Activated CD8-positive, alpha-beta T cell treated with anti-CD3 and anti-CD28 coated beads for 36 hours (primary cell): ENCODE results near the gene TRAF1. TPM values are rescaled to one million over a fixed set of nuclear protein-coding genes. Genes with fewer than 3 reads are reported as not detected.

Source experiments
- ATAC-seq: fragments of 200-7000 bp; cut with Tn5 transposase; one replicate; pipeline ENCODE4 v1.10.0; 2021; ENCODE audit warnings: mild to moderate bottlenecking, moderate library complexity
- CTCF ChIA-PET: fragments of 350-600 bp; sonication (Branson Sonifier 250); formaldehyde crosslinking; loops from one replicate; lab custom pipeline; 2021; ENCODE audit warnings: antibody characterized with exemption; lab: Charles Lee
- POLR2A ChIA-PET: fragments of 350-600 bp; sonication (Branson Sonifier 250); formaldehyde crosslinking; loops from one replicate; lab custom pipeline; 2021; ENCODE audit warnings: antibody characterized with exemption; lab: Charles Lee
- DNase-seq: peaks from one replicate; pipeline ENCODE4 v3.0.0-alpha.2; 2020
- H3K27ac Mint-ChIP-seq: one replicate; pipeline ENCODE4 v1.8.0; 2021; ENCODE audit warnings: mild to moderate bottlenecking, mixed read lengths
- H3K27me3 Mint-ChIP-seq: one replicate; pipeline ENCODE4 v1.8.0; 2021; ENCODE audit warnings: mixed read lengths
- H3K36me3 Mint-ChIP-seq: one replicate; pipeline ENCODE4 v1.8.0; 2021; ENCODE audit warnings: low read depth, mixed read lengths
- H3K4me1 Mint-ChIP-seq: one replicate; pipeline ENCODE4 v1.8.0; 2021; ENCODE audit warnings: low read depth, mixed read lengths
- H3K4me3 Mint-ChIP-seq: one replicate; pipeline ENCODE4 v1.8.0; 2021; ENCODE audit warnings: mild to moderate bottlenecking, moderate library complexity, mixed read lengths
- H3K9me3 Mint-ChIP-seq: one replicate; pipeline ENCODE4 v1.8.0; 2021; ENCODE audit warnings: mixed read lengths
- CTCF ChIP-seq: fragments of 200-600 bp; IDR thresholded peaks from one replicate; pipeline ENCODE4 v1.8.0; 2022; ENCODE audit warnings: antibody characterized with exemption, mild to moderate bottlenecking
- intact Hi-C: fragments of 100-400 bp; cut with micrococcal nuclease; formaldehyde crosslinking; loops from one replicate; pipeline ENCODE4 v1.10.0; 2022
- total RNA-seq, 2 experiments: library from RNA; stranded (reverse); gene quantifications; one replicate each; pipeline ENCODE4 v1.2.3, GENCODE V29; 2021

TRAF1 gene
- total RNA-seq, 2 experiments from 2014 or later: 147 to 150 TPM

GRCh38 chr9:120912958-120913646, 13.5 kb downstream of the TRAF1 start:
- CTCF ChIA-PET: interaction anchor here (2.6 kb wide), 1 partner anchor 10 kb away, joined by 6 read pairs; no protein-coding TSS in a partner anchor
- TF ChIP-seq CTCF: no peak
- H3K4me3 Mint-ChIP-seq: peak overlapping the region; percentile 3
- peaks cover 92% of the 10 kb centered on the region for H3K36me3 Mint-ChIP-seq
- no peaks in the 10 kb centered on the region for H3K9me3 Mint-ChIP-seq
- peaks cover 89% of the 10 kb centered on the region for H3K4me1 Mint-ChIP-seq
- no peaks in the 10 kb centered on the region for H3K27me3 Mint-ChIP-seq
- H3K27ac Mint-ChIP-seq: peak overlapping the region; percentile 92
- ATAC-seq (no peak), DNase-seq (no peak)
- POLR2A ChIA-PET: interaction anchor here (1.0 to 67.1 kb wide), 3 partner anchors 1 to 69 kb away, joined by 3 to 2439 read pairs (median 2439); partner anchors contain the start of genes PHF19 and TRAF1
- intact Hi-C loops: no loop called here

- POLR2A ChIA-PET: interaction anchor here (0.7 to 67.1 kb wide), 3 partner anchors 1 to 165 kb away, joined by 3 to 2439 read pairs (median 2439); partner anchors contain the start of genes PHF19 and TRAF1
Measured at GRCh38 chr9:120911295-120911837, 15.2 kb downstream of the TRAF1 start.

GRCh38 chr9:120910643-120911042, 16.0 kb downstream of the TRAF1 start:
- peak; percentile 34 for ATAC-seq
- Mint-ChIP-seq H3K4me1 (peaks cover 89% of the 10 kb centered on the region), H3K36me3 (peaks cover 91% of the 10 kb centered on the region), H3K27ac (peak overlapping the region; percentile 92), H3K27me3 (no peaks in the 10 kb centered on the region), H3K4me3 (no peak overlapping the region), H3K9me3 (no peaks in the 10 kb centered on the region)
- CTCF ChIA-PET: interaction anchor here (0.9 to 2.2 kb wide), 3 partner anchors 13 to 26 kb away, joined by 3 to 13 read pairs (median 3); no protein-coding TSS in a partner anchor
- POLR2A ChIA-PET: interaction anchor here (60.2 to 67.1 kb wide), 2 partner anchors 1 to 16 kb away, joined by 2439 read pairs; partner anchors contain the start of genes PHF19 and TRAF1
- DNase-seq: no peak
- no peak for TF ChIP-seq CTCF
- intact Hi-C loops: no loop called here

More at GRCh38 chr9:120911295-120911837, 15.2 kb downstream of the TRAF1 start:
- H3K36me3 Mint-ChIP-seq: peaks cover 90% of the 10 kb centered on the region
- no peaks in the 10 kb centered on the region for H3K9me3 Mint-ChIP-seq
- CTCF ChIA-PET: interaction anchor here (0.8 to 2.6 kb wide), 5 partner anchors 9 to 70 kb away, joined by 3 to 6 read pairs (median 3); no protein-coding TSS in a partner anchor
- H3K27me3 Mint-ChIP-seq: no peaks in the 10 kb centered on the region
- intact Hi-C loops: no loop called here
- no peak overlapping the region for H3K4me3 Mint-ChIP-seq
- ATAC-seq: no peak
- no peak for TF ChIP-seq CTCF
- H3K27ac Mint-ChIP-seq: peak overlapping the region; percentile 92
- peaks cover 87% of the 10 kb centered on the region for H3K4me1 Mint-ChIP-seq
- no peak for DNase-seq

GRCh38 chr9:120909904-120910303, 16.7 kb downstream of the TRAF1 start:
- no peaks in the 10 kb centered on the region for H3K9me3 Mint-ChIP-seq
- H3K4me3 Mint-ChIP-seq: no peak overlapping the region
- peaks cover 94% of the 10 kb centered on the region for H3K36me3 Mint-ChIP-seq
- peak overlapping the region; percentile 92 for H3K27ac Mint-ChIP-seq
- no peaks in the 10 kb centered on the region for H3K27me3 Mint-ChIP-seq
- POLR2A ChIA-PET: interaction anchor here (60.2 to 67.1 kb wide), 2 partner anchors 2 to 15 kb away, joined by 2439 read pairs; partner anchors contain the start of genes PHF19 and TRAF1
- H3K4me1 Mint-ChIP-seq: peaks cover 91% of the 10 kb centered on the region
- CTCF ChIA-PET: interaction anchor here (0.9 to 2.2 kb wide), 4 partner anchors 14 to 27 kb away, joined by 3 to 13 read pairs (median 3); no protein-coding TSS in a partner anchor
- peak; percentile 81 for DNase-seq
- TF ChIP-seq CTCF: no peak
- ATAC-seq: peak; percentile 64
- intact Hi-C loops: no loop called here
